ENCODE measurements around the gene LTBP1. TPM values are rescaled to one million over a fixed set of nuclear protein-coding genes. Genes with fewer than 3 reads are reported as not detected.

Gene LTBP1
- total and polyA plus RNA-seq, 2 donors, result 97.7 to 175 TPM

- no peaks in the 10 kb centered on the region for H3K4me1 ChIP-seq (ENCODE audit: insufficient read depth)
- no peaks in the 10 kb centered on the region for H3K36me3 ChIP-seq (ENCODE audit: insufficient read depth)
- no peak for DNase-seq (ENCODE audit: extremely low spot score)
- 70% methylated on average over 8 of the region's 8 CpGs for WGBS
- no peak overlapping the region for H3K4me3 ChIP-seq (ENCODE audit: low read depth, low read length)
- H3K27ac ChIP-seq (ENCODE audit: low read depth), result no peak overlapping the region
Observed at GRCh38 chr2:33321236-33321771, 374.6 kb downstream of the LTBP1 start.

GRCh38 chr2:33321876-33322483 is 375.2 kb downstream of the LTBP1 start:
- Histone ChIP-seq H3K4me1 (ENCODE audit: insufficient read depth) (no peaks in the 10 kb centered on the region), H3K36me3 (ENCODE audit: insufficient read depth) (no peaks in the 10 kb centered on the region), H3K4me3 (ENCODE audit: low read depth, low read length) (no peak overlapping the region), H3K27ac (ENCODE audit: low read depth) (no peak overlapping the region)
- WGBS, result 15% methylated on average over 3 of the region's 3 CpGs
- no peak for DNase-seq (ENCODE audit: extremely low spot score)

GRCh38 chr2:33322612-33323011 is 375.9 kb downstream of the LTBP1 start:
- no peak for DNase-seq (ENCODE audit: extremely low spot score)
- H3K4me3 ChIP-seq (ENCODE audit: low read depth, low read length), result no peak overlapping the region
- no peak overlapping the region for H3K27ac ChIP-seq (ENCODE audit: low read depth)
- H3K4me1 ChIP-seq (ENCODE audit: insufficient read depth), result no peaks in the 10 kb centered on the region
- 76% methylated on average over 6 of the region's 6 CpGs for WGBS
- H3K36me3 ChIP-seq (ENCODE audit: insufficient read depth), result no peaks in the 10 kb centered on the region

GRCh38 chr2:33323957-33324356 is 377.2 kb downstream of the LTBP1 start:
- no peak overlapping the region for H3K4me3 ChIP-seq (ENCODE audit: low read depth, low read length)
- WGBS, result 88% methylated on average over 2 of the region's 2 CpGs
- H3K36me3 ChIP-seq (ENCODE audit: insufficient read depth), result no peaks in the 10 kb centered on the region
- no peaks in the 10 kb centered on the region for H3K4me1 ChIP-seq (ENCODE audit: insufficient read depth)
- DNase-seq (ENCODE audit: extremely low spot score), result no peak
- no peak overlapping the region for H3K27ac ChIP-seq (ENCODE audit: low read depth)

- no peak overlapping the region for H3K27ac ChIP-seq (ENCODE audit: low read depth)
- WGBS, result 95% methylated on average over 4 of the region's 4 CpGs
- no peaks in the 10 kb centered on the region for H3K36me3 ChIP-seq (ENCODE audit: insufficient read depth)
- H3K4me3 ChIP-seq (ENCODE audit: low read depth, low read length), result no peak overlapping the region
- H3K4me1 ChIP-seq (ENCODE audit: insufficient read depth), result no peaks in the 10 kb centered on the region
- DNase-seq (ENCODE audit: extremely low spot score), result no peak
Observed at GRCh38 chr2:33326100-33326499, 379.3 kb downstream of the LTBP1 start.

- DNase-seq (ENCODE audit: extremely low spot score), result no peak
- H3K27ac ChIP-seq (ENCODE audit: low read depth), result no peak overlapping the region
- 95% methylated on average over 3 of the region's 3 CpGs for WGBS
- no peaks in the 10 kb centered on the region for H3K4me1 ChIP-seq (ENCODE audit: insufficient read depth)
- no peak overlapping the region for H3K4me3 ChIP-seq (ENCODE audit: low read depth, low read length)
- no peaks in the 10 kb centered on the region for H3K36me3 ChIP-seq (ENCODE audit: insufficient read depth)
Observed at GRCh38 chr2:33333433-33333832, 386.7 kb downstream of the LTBP1 start.

GRCh38 chr2:33334083-33334482 is 387.3 kb downstream of the LTBP1 start:
- WGBS, result 96% methylated on average over 4 of the region's 4 CpGs
- Histone ChIP-seq H3K4me3 (ENCODE audit: low read depth, low read length) (no peak overlapping the region), H3K27ac (ENCODE audit: low read depth) (no peak overlapping the region), H3K4me1 (ENCODE audit: insufficient read depth) (no peaks in the 10 kb centered on the region), H3K36me3 (ENCODE audit: insufficient read depth) (no peaks in the 10 kb centered on the region)
- no peak for DNase-seq (ENCODE audit: extremely low spot score)

- no peak overlapping the region for H3K27ac ChIP-seq (ENCODE audit: low read depth)
- H3K4me1 ChIP-seq (ENCODE audit: insufficient read depth), result no peaks in the 10 kb centered on the region
- no peak overlapping the region for H3K4me3 ChIP-seq (ENCODE audit: low read depth, low read length)
- no peaks in the 10 kb centered on the region for H3K36me3 ChIP-seq (ENCODE audit: insufficient read depth)
- WGBS, result 95% methylated on average over 3 of the region's 3 CpGs
- DNase-seq (ENCODE audit: extremely low spot score), result no peak
Observed at GRCh38 chr2:33335516-33335915, 388.8 kb downstream of the LTBP1 start.

- no peak for DNase-seq (ENCODE audit: extremely low spot score)
- Histone ChIP-seq H3K4me1 (ENCODE audit: insufficient read depth) (no peaks in the 10 kb centered on the region), H3K4me3 (ENCODE audit: low read depth, low read length) (no peak overlapping the region), H3K36me3 (ENCODE audit: insufficient read depth) (no peaks in the 10 kb centered on the region), H3K27ac (ENCODE audit: low read depth) (no peak overlapping the region)
- WGBS, result 81% methylated on average over 4 of the region's 4 CpGs
Observed at GRCh38 chr2:33336036-33336625, 389.4 kb downstream of the LTBP1 start.

GRCh38 chr2:33337385-33337960 is 390.7 kb downstream of the LTBP1 start:
- Histone ChIP-seq H3K36me3 (ENCODE audit: insufficient read depth) (no peaks in the 10 kb centered on the region), H3K4me3 (ENCODE audit: low read depth, low read length) (no peak overlapping the region), H3K4me1 (ENCODE audit: insufficient read depth) (no peaks in the 10 kb centered on the region), H3K27ac (ENCODE audit: low read depth) (no peak overlapping the region)
- DNase-seq (ENCODE audit: extremely low spot score), result no peak
- WGBS, result 90% methylated on average over 7 of the region's 7 CpGs

GRCh38 chr2:33337981-33338380 is 391.2 kb downstream of the LTBP1 start:
- DNase-seq (ENCODE audit: extremely low spot score), result no peak
- H3K36me3 ChIP-seq (ENCODE audit: insufficient read depth), result no peaks in the 10 kb centered on the region
- no peak overlapping the region for H3K4me3 ChIP-seq (ENCODE audit: low read depth, low read length)
- H3K4me1 ChIP-seq (ENCODE audit: insufficient read depth), result no peaks in the 10 kb centered on the region
- WGBS, result 88% methylated on average over 4 of the region's 4 CpGs
- no peak overlapping the region for H3K27ac ChIP-seq (ENCODE audit: low read depth)

GRCh38 chr2:33339269-33339668 is 392.5 kb downstream of the LTBP1 start:
- WGBS, result 77% methylated on average over 5 of the region's 5 CpGs
- Histone ChIP-seq H3K4me1 (ENCODE audit: insufficient read depth) (no peaks in the 10 kb centered on the region), H3K4me3 (ENCODE audit: low read depth, low read length) (no peak overlapping the region), H3K36me3 (ENCODE audit: insufficient read depth) (no peaks in the 10 kb centered on the region), H3K27ac (ENCODE audit: low read depth) (no peak overlapping the region)
- DNase-seq (ENCODE audit: extremely low spot score), result no peak

GRCh38 chr2:33340280-33340679 is 393.5 kb downstream of the LTBP1 start:
- no peak for DNase-seq (ENCODE audit: extremely low spot score)
- Histone ChIP-seq H3K4me3 (ENCODE audit: low read depth, low read length) (no peak overlapping the region), H3K36me3 (ENCODE audit: insufficient read depth) (no peaks in the 10 kb centered on the region), H3K4me1 (ENCODE audit: insufficient read depth) (no peaks in the 10 kb centered on the region), H3K27ac (ENCODE audit: low read depth) (no peak overlapping the region)
- WGBS, result 52% methylated on average over 6 of the region's 6 CpGs

- Histone ChIP-seq H3K4me3 (ENCODE audit: low read depth, low read length) (no peak overlapping the region), H3K4me1 (ENCODE audit: insufficient read depth) (no peaks in the 10 kb centered on the region), H3K36me3 (ENCODE audit: insufficient read depth) (no peaks in the 10 kb centered on the region), H3K27ac (ENCODE audit: low read depth) (no peak overlapping the region)
- WGBS, result 72% methylated on average over 5 of the region's 5 CpGs
- no peak for DNase-seq (ENCODE audit: extremely low spot score)
Observed at GRCh38 chr2:33342171-33342570, 395.4 kb downstream of the LTBP1 start.
